H54 (cell line): Measurements from ENCODE around the gene CNTNAP2.

Source experiments
- DNase-seq: peaks from one replicate; pipeline ENCODE4 v3.0.0; 2011; ENCODE audit warnings: low spot score, mixed read lengths; ENCODE audit not compliant: insufficient read length
- FAIRE-seq: peaks from 3 replicates; lab custom pipeline; 2011; peaks lifted over from hg19 to GRCh38; lab: Jason Lieb, UNC
- POLR2A ChIP-seq: IDR thresholded peaks from 2 replicates; pipeline ENCODE4 v1.6.1; 2011; ENCODE audit warnings: low read depth, mild to moderate bottlenecking, low read length

The CNTNAP2 gene

GRCh38 chr7:147199868-147200267 is 1083.3 kb downstream of the CNTNAP2 start:
- FAIRE-seq (no peak), DNase-seq (no peak)
- TF ChIP-seq POLR2A = no peak

GRCh38 chr7:147207988-147208387 is 1091.4 kb downstream of the CNTNAP2 start:
- TF ChIP-seq POLR2A = no peak
- DNase-seq = no peak
- no peak for FAIRE-seq

GRCh38 chr7:147231275-147231674 is 1114.7 kb downstream of the CNTNAP2 start:
- no peak for FAIRE-seq
- no peak for TF ChIP-seq POLR2A
- no peak for DNase-seq

- DNase-seq (no peak), FAIRE-seq (no peak)
- TF ChIP-seq POLR2A = no peak
These were observed 1119.2 kb downstream of the CNTNAP2 start for GRCh38 chr7:147235645-147236382.

GRCh38 chr7:147240468-147240867 is 1123.9 kb downstream of the CNTNAP2 start:
- TF ChIP-seq POLR2A = no peak
- FAIRE-seq (no peak), DNase-seq (no peak)

- DNase-seq (peak; percentile 8), FAIRE-seq (no peak)
- no peak for TF ChIP-seq POLR2A
These were observed 1128.7 kb downstream of the CNTNAP2 start for GRCh38 chr7:147245274-147245673.

GRCh38 chr7:147249956-147250355 is 1133.4 kb downstream of the CNTNAP2 start:
- no peak for TF ChIP-seq POLR2A
- no peak for DNase-seq
- no peak for FAIRE-seq

- no peak for TF ChIP-seq POLR2A
These were observed 1135.2 kb downstream of the CNTNAP2 start for GRCh38 chr7:147251751-147252325.

GRCh38 chr7:147261693-147262092 is 1145.1 kb downstream of the CNTNAP2 start:
- no peak for DNase-seq
- TF ChIP-seq POLR2A = no peak
- FAIRE-seq = no peak

More at GRCh38 chr7:147251751-147252325, 1135.2 kb downstream of the CNTNAP2 start:
- no peak for DNase-seq
- FAIRE-seq = no peak

GRCh38 chr7:147265528-147265927 is 1148.9 kb downstream of the CNTNAP2 start:
- FAIRE-seq (no peak), DNase-seq (no peak)
- TF ChIP-seq POLR2A = no peak

GRCh38 chr7:147276106-147276505 is 1159.5 kb downstream of the CNTNAP2 start:
- FAIRE-seq (no peak), DNase-seq (no peak)
- no peak for TF ChIP-seq POLR2A

GRCh38 chr7:147276783-147277370 is 1160.3 kb downstream of the CNTNAP2 start:
- FAIRE-seq (no peak), DNase-seq (no peak)
- no peak for TF ChIP-seq POLR2A

GRCh38 chr7:147279514-147279913 is 1162.9 kb downstream of the CNTNAP2 start:
- FAIRE-seq (no peak), DNase-seq (no peak)
- TF ChIP-seq POLR2A = no peak

- FAIRE-seq (no peak), DNase-seq (no peak)
- TF ChIP-seq POLR2A = no peak
These were observed 1163.4 kb downstream of the CNTNAP2 start for GRCh38 chr7:147279964-147280374.

GRCh38 chr7:147282204-147282603 is 1165.6 kb downstream of the CNTNAP2 start:
- FAIRE-seq (no peak), DNase-seq (no peak)
- no peak for TF ChIP-seq POLR2A

- FAIRE-seq = no peak
- TF ChIP-seq POLR2A = no peak
These were observed 1179.6 kb downstream of the CNTNAP2 start for GRCh38 chr7:147296201-147296600.

More at GRCh38 chr7:147296201-147296600, 1179.6 kb downstream of the CNTNAP2 start:
- no peak for DNase-seq
